ENCODE measurements around the gene P2RX4.

The P2RX4 gene

GRCh38 chr12:121264135-121264534 lies 54.2 kb downstream of the P2RX4 start:
- no peak for DNase-seq (ENCODE audit: low read depth)
- no peak for TF ChIP-seq CTCF (conservative IDR thresholded peaks at IDR 0.05; ENCODE audit: low read depth, low read length)
- H3K4me3 ChIP-seq (ENCODE audit: low read length): no peak overlapping the region

GRCh38 chr12:121264951-121265515 lies 55.1 kb downstream of the P2RX4 start:
- TF ChIP-seq CTCF (conservative IDR thresholded peaks at IDR 0.05; ENCODE audit: low read depth, low read length): no peak
- no peak overlapping the region for H3K4me3 ChIP-seq (ENCODE audit: low read length)
- no peak for DNase-seq (ENCODE audit: low read depth)

- no peak for DNase-seq (ENCODE audit: low read depth)
- H3K4me3 ChIP-seq (ENCODE audit: low read length): no peak overlapping the region
- TF ChIP-seq CTCF (conservative IDR thresholded peaks at IDR 0.05; ENCODE audit: low read depth, low read length): no peak
These were observed 57.9 kb downstream of the P2RX4 start for GRCh38 chr12:121267822-121268221.

- H3K4me3 ChIP-seq (ENCODE audit: low read length): no peak overlapping the region
- DNase-seq (ENCODE audit: low read depth): no peak
- no peak for TF ChIP-seq CTCF (conservative IDR thresholded peaks at IDR 0.05; ENCODE audit: low read depth, low read length)
These were observed 63.5 kb downstream of the P2RX4 start for GRCh38 chr12:121273364-121273896.

- no peak overlapping the region for H3K4me3 ChIP-seq (ENCODE audit: low read length)
- TF ChIP-seq CTCF (conservative IDR thresholded peaks at IDR 0.05; ENCODE audit: low read depth, low read length): no peak
- DNase-seq (ENCODE audit: low read depth): no peak
These were observed 64.3 kb downstream of the P2RX4 start for GRCh38 chr12:121274036-121274763.

GRCh38 chr12:121277374-121277759 lies 67.4 kb downstream of the P2RX4 start:
- TF ChIP-seq CTCF (conservative IDR thresholded peaks at IDR 0.05; ENCODE audit: low read depth, low read length): no peak
- H3K4me3 ChIP-seq (ENCODE audit: low read length): no peak overlapping the region
- no peak for DNase-seq (ENCODE audit: low read depth)

Data from retinal pigment epithelial cell (primary cell).